ENCODE results near the gene PCNP.
"Not testable (repeated sequence)": the region's sequence is repeated elsewhere in the genome, so short reads cannot be mapped to it uniquely, and the experiment has no call there.

Gene PCNP

GRCh38 chr3:101577286-101577685 lies 3.3 kb downstream of the PCNP start:
- Mint-ChIP-seq H3K27ac (no peak overlapping the region), H3K4me3 (peak overlapping the region; percentile 19 to 35 (median 26)), H3K36me3 (ENCODE audit: low read depth) (peaks cover 36% of the 10 kb centered on the region), H3K4me1 (peaks cover 37% of the 10 kb centered on the region), H3K27me3 (ENCODE audit: low read depth) (no peaks in the 10 kb centered on the region), H3K9me3 (no peaks in the 10 kb centered on the region)
- no peak for TF ChIP-seq CTCF (IDR thresholded peaks at IDR 0.05; ENCODE audit: unreplicated experiment in 3 of 3)

GRCh38 chr3:101588616-101589015 lies 14.6 kb downstream of the PCNP start:
- Mint-ChIP-seq H3K4me1 (no peaks in the 10 kb centered on the region), H3K4me3 (no peak overlapping the region), H3K9me3 (no peaks in the 10 kb centered on the region)

GRCh38 chr3:101591071-101591470 lies 17.1 kb downstream of the PCNP start:
- H3K4me1 Mint-ChIP-seq = no peaks in the 10 kb centered on the region
- peaks cover 66% of the 10 kb centered on the region for H3K36me3 Mint-ChIP-seq (ENCODE audit: low read depth)
- no peaks in the 10 kb centered on the region for H3K27me3 Mint-ChIP-seq (ENCODE audit: low read depth)
- H3K27ac Mint-ChIP-seq = no peak overlapping the region
- no peak for TF ChIP-seq CTCF (IDR thresholded peaks at IDR 0.05; ENCODE audit: unreplicated experiment in 3 of 3)
- no peaks in the 10 kb centered on the region for H3K9me3 Mint-ChIP-seq
- H3K4me3 Mint-ChIP-seq = no peak overlapping the region

More at GRCh38 chr3:101588616-101589015, 14.6 kb downstream of the PCNP start:
- H3K27me3 Mint-ChIP-seq (ENCODE audit: low read depth) = no peaks in the 10 kb centered on the region
- TF ChIP-seq CTCF (IDR thresholded peaks at IDR 0.05; ENCODE audit: unreplicated experiment in 3 of 3) = no peak
- H3K36me3 Mint-ChIP-seq (ENCODE audit: low read depth) = peaks cover 77% of the 10 kb centered on the region
- H3K27ac Mint-ChIP-seq = no peak overlapping the region

GRCh38 chr3:101602731-101603130 lies 28.8 kb downstream of the PCNP start:
- peaks cover 5% of the 10 kb centered on the region for H3K9me3 Mint-ChIP-seq
- H3K27me3 Mint-ChIP-seq (ENCODE audit: low read depth) = no peaks in the 10 kb centered on the region
- peaks cover 15% of the 10 kb centered on the region for H3K36me3 Mint-ChIP-seq (ENCODE audit: low read depth)
- no peak for TF ChIP-seq CTCF (IDR thresholded peaks at IDR 0.05; ENCODE audit: unreplicated experiment in 3 of 3)
- H3K27ac Mint-ChIP-seq = no peak overlapping the region
- H3K4me1 Mint-ChIP-seq = no peaks in the 10 kb centered on the region
- H3K4me3 Mint-ChIP-seq = no peak overlapping the region

- peaks cover 5% of the 10 kb centered on the region for H3K9me3 Mint-ChIP-seq
- TF ChIP-seq CTCF (IDR thresholded peaks at IDR 0.05; ENCODE audit: unreplicated experiment in 3 of 3) = no peak
- no peak overlapping the region for H3K4me3 Mint-ChIP-seq
- H3K36me3 Mint-ChIP-seq (ENCODE audit: low read depth) = peaks cover 15% of the 10 kb centered on the region
- H3K27ac Mint-ChIP-seq = no peak overlapping the region
- H3K27me3 Mint-ChIP-seq (ENCODE audit: low read depth) = no peaks in the 10 kb centered on the region
- H3K4me1 Mint-ChIP-seq = no peaks in the 10 kb centered on the region
Observed at GRCh38 chr3:101603184-101603583, 29.2 kb downstream of the PCNP start.

- not testable (repeated sequence) for H3K4me3 Mint-ChIP-seq; H3K27ac Mint-ChIP-seq; H3K4me1 Mint-ChIP-seq; H3K9me3 Mint-ChIP-seq; H3K27me3 Mint-ChIP-seq (ENCODE audit: low read depth)
- H3K36me3 Mint-ChIP-seq (ENCODE audit: low read depth) = peaks cover 12% of the 10 kb centered on the region
Observed at GRCh38 chr3:101605398-101605797, 31.4 kb downstream of the PCNP start.
